Thyroid gland (tissue), 4 donors: ENCODE results near the gene PNMA6E. TPM values are rescaled to one million over a fixed set of nuclear protein-coding genes. Genes with fewer than 3 reads are reported as not detected.

Source experiments
- DNase-seq, 2 donors: peaks; one replicate each; pipeline ENCODE4 v3.0.0-alpha.2; 2019
- H3K27ac ChIP-seq, 3 donors: fragments of 200-600 bp; sonication (generic); 1 replicate in 2 of 3; 2 replicates in 1 of 3; pipeline ENCODE4 v1.5.1; 2016 to 2019; ENCODE audit warnings: mild to moderate bottlenecking in 1 of 3, moderate library complexity in 1 of 3
- H3K27me3 ChIP-seq: fragments of 200-600 bp; sonication (generic); one replicate; pipeline ENCODE4 v1.5.1; 2019
- H3K36me3 ChIP-seq, 2 donors: fragments of 200-600 bp; sonication (generic); one replicate each; pipeline ENCODE4 v1.5.1; 2016 to 2019
- H3K4me1 ChIP-seq, 2 donors: fragments of 200-600 bp; sonication (generic); one replicate each; pipeline ENCODE4 v1.5.1; 2017 to 2019
- H3K4me3 ChIP-seq, 3 donors: fragments of 200-600 bp; sonication (generic); replicated peaks in 1 of 3; 1 replicate in 2 of 3; 2 replicates in 1 of 3; pipeline ENCODE4 v1.5.1; 2016; ENCODE audit warnings: mild to moderate bottlenecking in 1 of 3
- H3K9me3 ChIP-seq: fragments of 200-600 bp; sonication (generic); one replicate; pipeline ENCODE4 v1.5.1; 2017
- CTCF ChIP-seq, 6 experiments: fragments of 200-600 bp in 3 of 6; fragments of 450-650 bp in 3 of 6; sonication (generic) in 3 of 6; IDR thresholded peaks; one replicate each; pipeline ENCODE4 v1.5.1; 2016 to 2019; ENCODE audit warnings: antibody characterized with exemption in 6 of 6, mild to moderate bottlenecking in 2 of 6, inconsistent platforms in 1 of 6, moderate library complexity in 1 of 6
- POLR2A ChIP-seq, 2 donors: fragments of 450-650 bp; IDR thresholded peaks; one replicate each; pipeline ENCODE4 v1.6.1; 2017; ENCODE audit warnings: antibody characterized with exemption in 2 of 2, mild to moderate bottlenecking in 2 of 2, moderate library complexity in 1 of 2
- WGBS, 2 donors: methylation state at CpG; one replicate each; pipeline ENCODE4 v1.1.5; 2017; 5-methylcytosine and 5-hydroxymethylcytosine counted together
- intact Hi-C: fragments of 100-400 bp; cut with DNase I; formaldehyde crosslinking; loops from one replicate; pipeline ENCODE4 v1.15.1; 2023
- total RNA-seq, 4 donors: library from RNA; depleted of rRNA; stranded (reverse); fragments of >200 nt; gene quantifications; one replicate each; pipeline ENCODE4 v1.2.3, GENCODE V29; 2016

PNMA6E gene
- total RNA-seq = not detected

- 91 to 93% methylated on average over 18 to 24 of the region's 29 CpGs for WGBS, 2 donors
- no peak within 1 kb of the TSS for H3K4me3 ChIP-seq
- H3K27me3 ChIP-seq = no peaks in the 10 kb centered on the region
- H3K36me3 ChIP-seq = no peaks in the 10 kb centered on the region
- no peak for TF ChIP-seq CTCF (IDR thresholded peaks at IDR 0.05)
- no peaks in the 10 kb centered on the region for H3K9me3 ChIP-seq
- intact Hi-C loops = no loop called here
- H3K27ac ChIP-seq = no peak within 1 kb of the TSS
- no peak for DNase-seq
- H3K4me1 ChIP-seq = no peaks in the 10 kb centered on the region
These were observed at the start of gene PNMA6E for GRCh38 chrX:153401133-153401764. Gene PNMA6E (minus strand): TSS chrX:153401350. CDS start chrX:153398849, 2,501 bp downstream.

- no peaks in the 10 kb centered on the region for H3K27me3 ChIP-seq
- intact Hi-C loops = no loop called here
- H3K4me3 ChIP-seq = no peak overlapping the region
- H3K4me1 ChIP-seq = no peaks in the 10 kb centered on the region
- no peak overlapping the region for H3K27ac ChIP-seq
- DNase-seq = no peak
- no peaks in the 10 kb centered on the region for H3K9me3 ChIP-seq
- no peak for TF ChIP-seq CTCF (IDR thresholded peaks at IDR 0.05)
- TF ChIP-seq POLR2A (IDR thresholded peaks at IDR 0.05) = no peak
- peaks cover 0 to 3% of the 10 kb centered on the region in 2 donors for H3K36me3 ChIP-seq
- 87 to 92% methylated on average over 3 to 5 of the region's 8 CpGs for WGBS, 2 donors
These were observed 49.8 kb upstream of the PNMA6E start for GRCh38 chrX:153450949-153451277.

- DNase-seq = no peak
- peaks cover 0 to 3% of the 10 kb centered on the region in 2 donors for H3K36me3 ChIP-seq
- H3K27ac ChIP-seq = no peak overlapping the region
- TF ChIP-seq CTCF (IDR thresholded peaks at IDR 0.05) (no peak), POLR2A (IDR thresholded peaks at IDR 0.05) (no peak)
- H3K4me3 ChIP-seq = no peak overlapping the region
- H3K27me3 ChIP-seq = no peaks in the 10 kb centered on the region
- H3K9me3 ChIP-seq = no peaks in the 10 kb centered on the region
- H3K4me1 ChIP-seq = no peaks in the 10 kb centered on the region
- WGBS, 2 donors = 95 to 98% methylated on average over 14 to 21 of the region's 26 CpGs
- intact Hi-C loops = no loop called here
These were observed 49.2 kb upstream of the PNMA6E start for GRCh38 chrX:153450114-153450948.

- no peak overlapping the region for H3K4me3 ChIP-seq
- no peaks in the 10 kb centered on the region for H3K4me1 ChIP-seq
- H3K27ac ChIP-seq = no peak overlapping the region
- intact Hi-C loops = no loop called here
- H3K36me3 ChIP-seq = peaks cover 0 to 3% of the 10 kb centered on the region in 2 donors
- WGBS, 2 donors = 90 to 95% methylated on average over 6 to 12 of the region's 15 CpGs
- H3K27me3 ChIP-seq = no peaks in the 10 kb centered on the region
- no peak for DNase-seq
- no peaks in the 10 kb centered on the region for H3K9me3 ChIP-seq
- TF ChIP-seq CTCF (IDR thresholded peaks at IDR 0.05) (no peak), POLR2A (IDR thresholded peaks at IDR 0.05) (no peak)
These were observed 48.4 kb upstream of the PNMA6E start for GRCh38 chrX:153449368-153450113.
